ENCODE data around the gene DSG3.

The DSG3 gene

GRCh38 chr18:31430554-31430953 is 17.0 kb upstream of the DSG3 start:
- no peak for DNase-seq

GRCh38 chr18:31432316-31432715 is 15.2 kb upstream of the DSG3 start:
- DNase-seq = no peak

- DNase-seq = no peak
These were observed 10.7 kb upstream of the DSG3 start for GRCh38 chr18:31436825-31437224.

- DNase-seq = no peak
These were observed 9.1 kb upstream of the DSG3 start for GRCh38 chr18:31438402-31438801.

GRCh38 chr18:31439807-31440325 is 7.7 kb upstream of the DSG3 start:
- DNase-seq = no peak

- DNase-seq = no peak
These were observed 6.8 kb upstream of the DSG3 start for GRCh38 chr18:31440787-31441186.

- no peak for DNase-seq
These were observed 6.0 kb upstream of the DSG3 start for GRCh38 chr18:31441493-31441892.

- DNase-seq = no peak
These were observed 3.4 kb upstream of the DSG3 start for GRCh38 chr18:31444142-31444541.

- no peak for DNase-seq
These were observed 1.6 kb upstream of the DSG3 start for GRCh38 chr18:31445908-31446307.

- no peak for DNase-seq
These were observed 687 bp upstream of the DSG3 start for GRCh38 chr18:31446854-31447253.

GRCh38 chr18:31450409-31450808 is 2.9 kb downstream of the DSG3 start:
- no peak for DNase-seq

GRCh38 chr18:31451625-31452024 is 4.1 kb downstream of the DSG3 start:
- DNase-seq = no peak

GRCh38 chr18:31454066-31454708 is 6.6 kb downstream of the DSG3 start:
- DNase-seq = no peak

- DNase-seq = no peak
These were observed 22.1 kb downstream of the DSG3 start for GRCh38 chr18:31469629-31470028.

- no peak for DNase-seq
These were observed 31.1 kb downstream of the DSG3 start for GRCh38 chr18:31478688-31479087.

- no peak for DNase-seq
These were observed 34.5 kb downstream of the DSG3 start for GRCh38 chr18:31482051-31482450.

- DNase-seq = no peak
These were observed 35.9 kb downstream of the DSG3 start for GRCh38 chr18:31483396-31483795.

GRCh38 chr18:31484461-31484860 is 36.9 kb downstream of the DSG3 start:
- no peak for DNase-seq

GRCh38 chr18:31486165-31486564 is 38.6 kb downstream of the DSG3 start:
- no peak for DNase-seq

- DNase-seq = no peak
These were observed 39.9 kb downstream of the DSG3 start for GRCh38 chr18:31487246-31488015.

- no peak for DNase-seq
These were observed 41.8 kb downstream of the DSG3 start for GRCh38 chr18:31489311-31489710.

GRCh38 chr18:31490387-31490786 is 42.8 kb downstream of the DSG3 start:
- DNase-seq = no peak

- DNase-seq = no peak
These were observed 43.3 kb downstream of the DSG3 start for GRCh38 chr18:31490833-31491232.

- no peak for DNase-seq
These were observed 44.0 kb downstream of the DSG3 start for GRCh38 chr18:31491586-31491985.

GRCh38 chr18:31492671-31493070 is 45.1 kb downstream of the DSG3 start:
- no peak for DNase-seq

Data from activated naive CD4-positive, alpha-beta T cell (primary cell).